Spleen (tissue), 10 donors: ENCODE data around the gene CAGE1. TPM values are rescaled to one million over a fixed set of nuclear protein-coding genes. Genes with fewer than 3 reads are reported as not detected.

Experiments
- polyA plus RNA-seq, 3 donors: library from polyadenylated mRNA; stranded (reverse); fragments of 200-250 nt; gene quantifications; one replicate each; pipeline ENCODE4 v1.2.1, GENCODE V29; 2013
- total RNA-seq, 7 donors: library from RNA; depleted of rRNA in 3 of 7; stranded (reverse); fragments of >200 nt in 3 of 7; fragmentation: NEBNext Ultra II Directional in 4 of 7; extraction: Animal tissue kit (Norgen Biotek cat#: 25700) in 4 of 7; gene quantifications; one replicate each; pipeline versions ENCODE4 v1.1.0 to v1.2.1, GENCODE V29; 2016 to 2021
- donor health status: healthy with polysubstance abuse.
- donor health status: DM: no; HTN: no; CAD: no; lungs with moderate emphysema.
- donor health status: DM: no; HTN: no; CAD: no.
- donor health status: Bipolar disorder and iron deficiency.
- donor health status: healthy.
- donor health status: DM: no; HTN: no; CAD: no.
- donor health status: DM: yes; HTN: yes; CAD: no.

CAGE1 gene
- total and polyA plus RNA-seq, 10 donors: not detected

Other genes starting within 250 kb of the CAGE1 start
- gene SSR1, start 76.5 kb downstream of the CAGE1 start, total RNA-seq: 100 to 1,000 TPM in 4 of 7 donors, 10 to 100 TPM in 3; 70.7 to 132 (median 114) TPM
- 10 to 100 TPM; 15.8 to 21.8 (median 20.9) TPM for gene SSR1, start 76.5 kb downstream of the CAGE1 start, polyA plus RNA-seq
- 10 to 100 TPM; 15.8 to 26.6 (median 20.7) TPM for gene RIOK1, start 66 bp upstream of the CAGE1 start, total RNA-seq
- gene RIOK1, start 66 bp upstream of the CAGE1 start, polyA plus RNA-seq: 10 to 100 TPM; 12.7 to 16.6 (median 13.0) TPM
- 10 to 100 TPM; 10.0 to 27.6 (median 18.8) TPM for gene DSP, start 151.9 kb upstream of the CAGE1 start, total RNA-seq
- gene DSP, start 151.9 kb upstream of the CAGE1 start, polyA plus RNA-seq: 1 to 10 TPM in 2 of 3 donors, under 1 TPM in 1; 0.72 to 1.9 (median 1.8) TPM
- gene SNRNP48, start 200.5 kb upstream of the CAGE1 start, total RNA-seq: 10 to 100 TPM; 13.8 to 23.8 (median 14.9) TPM
- 1 to 10 TPM; 4.8 to 7.4 (median 5.7) TPM for gene SNRNP48, start 200.5 kb upstream of the CAGE1 start, polyA plus RNA-seq